Midbrain (tissue), 1 donor: ENCODE data around the gene PARM1.
"Not testable (repeated sequence)": the region's sequence is repeated elsewhere in the genome, so short reads cannot be mapped to it uniquely, and the experiment has no call there.

Experiments
- DNase-seq: peaks from one replicate; lab custom pipeline; 2025; lab: John Stamatoyannopoulos, UW

PARM1 gene

GRCh38 chr4:74990276-74990875 lies 57.5 kb downstream of the PARM1 start:
- DNase-seq, result no peak

DNA sequence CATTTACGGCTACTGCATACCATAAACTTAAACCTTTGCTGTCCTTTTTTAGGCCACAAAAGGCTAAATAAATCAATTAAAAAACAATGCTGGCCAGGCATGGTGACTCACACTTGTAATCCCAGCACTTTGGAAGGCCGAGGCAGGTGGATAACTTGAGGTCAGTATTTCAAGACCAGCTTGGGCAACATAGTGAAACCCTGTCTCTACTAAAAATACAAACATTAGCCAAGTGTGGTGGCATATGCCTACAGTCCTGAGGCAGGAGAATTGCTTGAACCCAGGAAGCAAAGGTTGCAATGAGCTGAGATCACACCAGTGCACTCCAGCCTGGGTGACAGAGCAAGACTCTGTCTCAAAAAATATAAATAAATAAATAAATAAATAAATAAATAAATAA lies 61.5 kb downstream of the PARM1 start:
- not testable (repeated sequence) for DNase-seq

DNA sequence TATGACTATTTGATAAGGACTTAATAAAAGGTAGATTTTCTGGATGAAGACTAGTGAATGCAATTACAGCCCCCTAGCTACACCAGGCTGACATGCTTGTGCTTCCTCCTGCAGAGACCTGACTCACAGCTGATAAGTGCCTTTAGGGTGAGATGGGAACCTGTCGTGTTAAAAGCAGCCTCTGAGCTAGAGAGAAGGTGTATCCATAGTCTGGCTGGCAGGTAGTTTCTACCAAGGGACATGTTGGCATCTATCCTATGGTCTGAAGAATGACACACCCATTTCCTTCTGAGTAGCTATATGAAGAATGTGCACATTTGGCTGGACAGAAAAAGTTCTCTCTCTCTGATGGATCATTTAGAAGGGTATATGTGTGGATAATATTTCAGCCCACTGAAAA lies 64.1 kb downstream of the PARM1 start:
- no peak for DNase-seq

DNA sequence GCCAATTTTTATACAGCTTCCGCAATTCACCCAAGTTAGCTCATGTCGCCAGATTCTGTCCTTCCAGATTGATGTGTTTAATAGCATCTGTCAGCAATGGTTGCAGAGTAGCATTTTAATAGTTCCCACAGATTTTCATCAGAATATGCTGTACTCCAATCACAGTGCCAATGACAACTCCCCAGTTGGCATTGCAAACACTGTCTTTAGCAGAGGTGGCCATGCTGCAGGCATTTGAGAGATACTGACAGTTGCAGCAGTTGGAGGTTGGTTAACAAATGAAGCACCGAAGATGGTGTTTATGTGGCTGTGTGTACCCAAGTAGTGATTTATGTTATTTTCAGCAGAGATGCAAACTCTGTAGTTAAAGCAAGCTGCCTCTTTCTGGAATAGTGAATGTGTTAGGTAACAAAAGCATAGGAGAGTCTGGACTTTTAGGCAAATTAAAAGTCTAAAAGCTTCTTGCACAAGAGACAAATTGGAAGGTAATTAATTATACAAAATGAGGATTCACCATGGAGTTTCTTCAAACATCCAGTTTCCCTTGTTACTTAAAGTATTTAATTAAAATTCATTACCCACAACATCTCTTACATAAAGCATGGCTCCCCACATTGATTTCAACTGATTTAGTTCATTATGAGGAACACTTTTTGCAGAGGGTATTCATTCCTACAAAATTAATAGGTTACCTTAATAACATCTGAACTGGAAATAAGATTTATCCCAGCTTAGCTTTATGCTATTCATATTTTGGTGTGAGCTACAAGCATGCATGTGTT lies 65.2 kb downstream of the PARM1 start:
- no peak for DNase-seq

DNA sequence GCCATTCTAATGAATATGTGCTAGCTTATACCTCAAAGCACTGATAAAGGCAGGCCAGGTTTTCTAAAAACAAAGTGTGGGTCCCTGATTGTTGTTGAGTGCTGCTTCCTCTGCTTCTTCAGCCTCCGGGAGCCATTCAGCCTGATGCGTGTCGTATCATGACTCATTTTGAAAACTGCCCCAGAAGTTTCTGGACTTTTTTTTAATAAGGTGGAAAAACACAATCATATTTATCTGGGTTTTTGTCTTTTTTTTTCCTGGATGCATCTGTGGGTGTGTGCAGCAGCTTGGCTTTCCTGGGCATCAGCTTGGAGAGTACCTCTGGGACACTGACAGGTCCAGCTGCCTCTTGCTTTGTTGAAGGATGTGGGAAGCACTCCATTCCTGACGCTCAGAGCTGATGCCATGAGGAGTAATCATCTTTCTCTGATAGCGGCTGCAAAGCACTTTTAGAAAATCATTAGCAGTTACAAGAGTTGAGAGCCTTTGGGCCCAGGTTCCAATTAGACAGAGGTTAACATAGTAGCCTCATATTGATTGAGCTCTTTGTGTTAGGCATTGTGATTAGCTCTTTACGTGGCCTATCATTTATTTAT lies 66.9 kb downstream of the PARM1 start:
- DNase-seq, result no peak

GRCh38 chr4:75001871-75002270 lies 69.0 kb downstream of the PARM1 start:
- DNase-seq, result no peak

DNA sequence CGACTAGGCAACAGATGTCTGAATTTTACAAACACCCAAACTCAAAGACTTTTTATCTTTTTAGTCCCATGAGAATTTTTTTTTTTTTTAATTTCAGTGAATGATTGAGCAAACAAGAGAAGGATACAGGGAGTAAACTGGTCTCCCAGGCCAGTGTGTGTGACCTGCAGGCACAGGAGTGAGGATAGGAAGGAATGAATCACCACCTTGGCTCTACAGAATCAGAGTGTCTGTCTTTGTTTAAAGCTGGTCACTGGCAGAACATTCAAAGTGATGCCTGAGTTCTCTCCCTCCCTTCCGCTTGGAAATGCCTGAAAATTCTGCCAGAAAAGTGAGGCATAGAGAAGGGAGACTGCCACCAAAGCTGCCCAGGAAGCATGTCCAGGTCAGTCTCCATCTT lies 69.5 kb downstream of the PARM1 start:
- DNase-seq, result no peak

DNA sequence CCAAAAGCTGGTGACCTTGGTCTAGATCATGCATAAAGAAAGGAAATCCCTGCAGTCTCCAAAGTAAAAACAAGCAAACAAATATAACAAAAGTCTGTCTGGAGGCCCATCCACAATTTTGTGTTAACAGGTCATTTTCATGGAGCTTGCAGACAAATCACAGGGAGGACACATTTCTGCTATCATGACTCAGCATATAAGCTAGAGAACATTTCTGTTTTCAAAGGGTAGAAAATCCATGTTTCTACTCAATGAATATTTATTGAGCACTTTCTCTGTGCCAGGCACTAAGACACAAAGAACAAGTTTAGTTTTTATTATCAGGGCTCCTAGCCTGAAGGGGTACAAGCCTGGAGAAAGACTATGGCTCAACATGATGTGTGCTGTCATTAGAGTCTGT lies 71.1 kb downstream of the PARM1 start:
- DNase-seq, result no peak

- no peak for DNase-seq
Observed at GRCh38 chr4:75004755-75005668, 72.1 kb downstream of the PARM1 start.

GRCh38 chr4:75005727-75006126 lies 72.8 kb downstream of the PARM1 start:
- no peak for DNase-seq

DNA sequence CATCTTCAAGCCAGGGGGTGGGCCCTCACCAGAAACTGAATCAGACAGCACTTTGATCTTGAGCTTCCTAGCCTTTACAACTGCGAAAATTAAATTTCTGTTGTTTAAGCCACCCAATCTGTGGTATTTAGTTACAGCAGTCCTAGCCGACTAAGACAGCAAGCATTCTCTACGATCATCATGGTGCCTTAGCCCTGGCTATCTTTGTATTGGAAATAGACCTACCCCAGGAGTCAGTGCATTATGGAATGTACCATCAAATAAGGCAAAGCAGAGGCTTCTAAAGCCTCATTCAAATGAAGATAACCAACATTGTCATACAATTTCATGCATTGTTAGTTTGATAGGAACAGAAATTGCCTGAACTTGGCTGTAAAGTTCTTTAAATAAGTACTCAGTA lies 75.0 kb downstream of the PARM1 start:
- no peak for DNase-seq

- DNase-seq, result no peak
Observed at GRCh38 chr4:75009138-75009537, 76.2 kb downstream of the PARM1 start.

DNA sequence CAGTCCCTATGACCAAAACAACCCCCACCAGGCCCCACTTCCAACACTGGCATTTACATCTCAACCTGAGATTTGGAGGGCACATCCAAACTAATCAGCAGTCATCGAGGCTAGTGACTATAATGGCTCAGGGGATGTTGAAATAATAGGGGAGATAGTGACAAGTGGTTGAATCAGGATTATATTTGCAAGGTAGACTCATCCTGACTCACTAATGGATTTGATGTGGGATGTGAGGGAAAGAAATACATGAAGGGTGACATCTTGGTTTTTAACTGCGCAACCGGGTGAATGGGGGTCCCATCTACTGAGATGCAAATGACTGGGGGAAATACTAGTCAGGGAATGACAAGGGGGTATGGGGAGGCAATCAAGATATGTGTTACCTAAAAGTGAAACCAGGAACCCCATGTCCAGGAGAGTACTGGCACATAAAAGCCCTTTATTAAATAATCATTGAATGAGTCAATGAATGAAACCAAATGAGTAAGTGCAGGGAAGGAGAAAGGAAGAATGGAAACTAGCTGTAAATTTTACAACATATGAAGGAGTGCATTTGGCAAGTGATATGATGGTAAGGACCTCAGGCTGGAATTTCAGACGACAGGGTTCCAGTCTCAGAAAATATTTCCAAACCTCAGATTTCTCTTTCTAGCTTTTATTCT lies 78.3 kb downstream of the PARM1 start:
- no peak for DNase-seq

DNA sequence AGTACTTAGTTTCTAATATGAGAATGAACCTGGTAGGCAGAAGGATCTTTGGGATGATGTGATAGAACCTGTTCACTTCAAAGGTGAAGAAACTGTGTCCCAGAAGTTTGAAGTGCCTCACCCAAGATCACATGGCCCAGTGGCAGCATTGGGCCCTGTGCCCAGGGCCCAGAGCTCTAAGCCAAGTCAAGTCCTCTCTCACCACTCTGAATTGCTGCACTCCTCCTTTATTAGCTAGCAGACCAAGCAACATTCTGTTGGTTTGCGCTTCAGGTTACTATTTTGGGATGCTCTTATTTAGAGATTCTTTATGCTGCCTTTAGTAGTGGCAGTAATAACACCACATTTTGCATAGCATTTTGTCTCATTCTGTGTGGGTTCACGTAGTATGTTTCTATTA lies 82.7 kb downstream of the PARM1 start:
- no peak for DNase-seq

DNA sequence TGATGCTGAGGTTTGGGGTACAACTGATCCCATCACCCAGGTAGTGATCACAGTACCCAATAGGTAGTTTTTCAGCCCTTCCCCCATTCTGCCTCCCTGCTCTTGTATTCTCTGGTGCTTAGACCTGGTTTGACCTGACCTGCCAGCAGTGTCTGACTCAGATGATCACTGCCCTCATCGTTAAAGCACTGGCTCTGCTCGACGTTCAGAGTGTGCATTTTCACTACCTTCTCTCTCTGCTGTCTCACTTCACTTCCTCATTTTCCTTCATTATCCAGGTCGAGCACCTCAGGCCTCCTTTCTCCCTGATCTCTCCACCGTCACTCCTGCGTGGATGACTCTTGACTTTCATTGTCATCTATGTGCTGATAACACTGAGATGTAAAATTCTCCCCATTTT lies 83.6 kb downstream of the PARM1 start:
- no peak for DNase-seq

DNA sequence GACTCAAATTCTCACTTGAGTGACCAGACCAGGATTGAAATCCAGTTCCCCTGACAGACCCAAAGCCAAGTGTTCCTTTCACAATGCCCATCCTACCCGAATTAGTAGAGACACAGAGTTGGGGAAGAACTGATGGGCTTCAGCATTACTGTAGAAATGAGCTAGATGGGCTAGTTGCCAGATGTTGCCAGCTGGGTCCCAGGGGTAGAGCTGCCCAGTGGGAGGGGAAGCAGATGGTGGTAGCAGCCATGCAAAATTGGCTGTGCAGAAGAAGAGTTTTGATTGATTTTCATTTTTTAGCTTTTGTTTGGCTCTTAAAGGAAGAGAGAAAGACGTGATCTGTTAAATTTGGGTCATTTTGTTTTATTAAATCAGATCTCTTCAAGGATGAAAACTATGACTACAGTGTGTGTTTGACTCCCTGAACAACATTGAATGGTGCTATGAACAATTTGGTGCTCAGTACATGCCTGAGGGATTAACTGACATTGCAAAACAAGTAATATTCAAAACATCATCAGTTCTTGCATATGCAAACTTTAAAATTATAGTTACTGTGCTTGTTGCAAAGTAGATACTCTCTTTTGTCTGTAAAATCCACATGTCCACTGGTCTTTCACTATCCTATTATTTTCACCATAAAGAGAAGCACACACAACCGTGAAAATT lies 86.0 kb downstream of the PARM1 start:
- no peak for DNase-seq

DNA sequence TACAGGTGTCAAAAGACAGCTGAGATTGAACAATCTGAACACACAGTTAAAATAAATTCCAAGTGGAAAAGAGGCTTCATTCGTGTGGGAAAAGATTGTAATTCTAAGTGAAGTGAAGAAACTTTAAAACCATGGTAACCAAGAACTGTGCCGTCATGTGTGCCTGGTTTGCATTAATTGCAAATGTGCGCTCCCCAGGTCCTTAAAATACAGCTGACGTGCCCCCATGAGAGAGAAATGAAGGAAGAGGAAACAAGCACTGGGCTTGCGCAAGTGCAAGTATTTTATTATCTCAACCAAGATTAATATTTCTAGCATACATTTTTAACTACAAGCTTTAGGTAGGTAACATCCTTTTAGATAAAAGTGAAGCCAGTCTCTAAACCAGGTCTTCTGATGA lies 92.5 kb downstream of the PARM1 start:
- DNase-seq, result no peak

DNA sequence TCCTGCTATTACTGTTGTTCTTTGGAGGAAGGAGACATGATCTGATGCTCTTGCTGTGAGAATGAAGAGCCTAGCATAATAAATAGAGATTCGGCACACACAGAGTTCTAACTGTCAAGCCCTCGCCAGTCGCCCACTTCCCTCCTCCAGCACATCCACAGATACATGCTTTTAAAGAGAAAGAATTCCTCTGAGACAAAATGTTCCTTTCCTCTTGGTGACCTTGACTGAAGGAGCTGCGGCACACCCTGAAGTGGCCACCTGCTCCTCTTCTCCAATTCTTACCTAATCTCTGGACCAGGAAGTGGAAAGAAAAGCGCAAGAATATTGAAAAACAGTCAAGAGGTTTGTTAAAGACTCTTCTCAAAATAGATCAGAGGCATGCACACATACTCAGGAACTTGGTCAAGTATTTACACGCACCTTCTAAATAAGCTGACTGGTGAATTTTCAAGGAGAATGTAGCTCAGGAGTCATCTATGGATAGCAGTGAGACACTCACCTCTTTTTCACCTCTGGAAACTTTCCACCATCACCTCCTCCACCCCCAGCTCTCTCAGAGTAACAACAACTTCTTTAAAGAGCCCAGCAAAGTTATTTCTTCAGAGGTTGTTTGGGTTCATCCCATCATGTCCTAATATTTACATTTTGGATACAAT lies 95.4 kb downstream of the PARM1 start:
- no peak for DNase-seq

- no peak for DNase-seq
Observed at GRCh38 chr4:75030028-75030427, 97.1 kb downstream of the PARM1 start.

- no peak for DNase-seq
Observed at GRCh38 chr4:75030649-75031235, 97.8 kb downstream of the PARM1 start.
